RWPE1 (cell line): Measurements from ENCODE around the gene PIPOX.

Source experiments
- CTCF ChIA-PET: fragments of 350-600 bp; sonication (Branson Sonifier 250); formaldehyde crosslinking; extraction: SDS; loops from one replicate; lab custom pipeline; 2021; lab: Yijun Ruan, JAX
- POLR2A ChIA-PET: fragments of 400-600 bp; formaldehyde crosslinking; extraction: SDS; loops from one replicate; lab custom pipeline; 2020; ENCODE audit warnings: antibody characterized with exemption; ENCODE audit not compliant: low non-redundant PET; lab: Yijun Ruan, JAX
- DNase-seq: peaks from one replicate; pipeline ENCODE4 v3.0.0; 2012; ENCODE audit warnings: low spot score
- H3K27ac ChIP-seq: fragments of 450-650 bp; 2 replicates; pipeline ENCODE4 v1.5.1; 2017
- TF ChIP-seq, protein P1 (sequence below): fragments of 450-650 bp; conservative IDR thresholded peaks from 2 replicates; pipeline ENCODE4 v1.5.1; 2017; ENCODE audit warnings: low read depth, mild to moderate bottlenecking

PIPOX gene

DNA sequence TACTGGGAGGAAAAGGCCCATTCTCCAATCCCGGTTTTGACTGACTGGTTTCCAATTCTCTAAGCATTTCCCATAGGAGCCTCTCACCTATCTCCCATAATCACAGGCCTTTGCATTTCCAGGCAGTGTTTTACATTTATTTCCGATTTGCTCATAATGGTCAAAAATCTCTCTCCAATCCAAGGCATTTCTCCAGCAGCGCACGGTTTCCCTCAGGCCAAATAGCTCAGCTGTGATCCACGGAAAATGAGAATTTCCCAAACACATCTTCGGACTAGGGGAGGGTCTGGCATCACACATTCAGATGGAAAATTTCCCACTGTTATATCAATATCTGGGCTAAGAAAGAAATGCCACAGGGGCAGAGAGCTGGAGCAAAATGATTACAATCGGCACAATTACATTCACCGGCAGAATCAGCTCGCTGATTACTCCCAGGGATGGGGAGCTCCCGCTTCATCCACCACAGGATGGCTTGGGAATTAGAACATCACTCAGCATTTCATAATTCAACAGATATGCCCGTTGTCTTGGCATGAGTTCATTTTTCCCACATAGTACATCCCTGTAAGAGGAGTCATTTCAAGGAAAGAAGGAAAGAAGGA lies 6.7 kb downstream of the PIPOX start:
- TF ChIP-seq, protein P1, sequence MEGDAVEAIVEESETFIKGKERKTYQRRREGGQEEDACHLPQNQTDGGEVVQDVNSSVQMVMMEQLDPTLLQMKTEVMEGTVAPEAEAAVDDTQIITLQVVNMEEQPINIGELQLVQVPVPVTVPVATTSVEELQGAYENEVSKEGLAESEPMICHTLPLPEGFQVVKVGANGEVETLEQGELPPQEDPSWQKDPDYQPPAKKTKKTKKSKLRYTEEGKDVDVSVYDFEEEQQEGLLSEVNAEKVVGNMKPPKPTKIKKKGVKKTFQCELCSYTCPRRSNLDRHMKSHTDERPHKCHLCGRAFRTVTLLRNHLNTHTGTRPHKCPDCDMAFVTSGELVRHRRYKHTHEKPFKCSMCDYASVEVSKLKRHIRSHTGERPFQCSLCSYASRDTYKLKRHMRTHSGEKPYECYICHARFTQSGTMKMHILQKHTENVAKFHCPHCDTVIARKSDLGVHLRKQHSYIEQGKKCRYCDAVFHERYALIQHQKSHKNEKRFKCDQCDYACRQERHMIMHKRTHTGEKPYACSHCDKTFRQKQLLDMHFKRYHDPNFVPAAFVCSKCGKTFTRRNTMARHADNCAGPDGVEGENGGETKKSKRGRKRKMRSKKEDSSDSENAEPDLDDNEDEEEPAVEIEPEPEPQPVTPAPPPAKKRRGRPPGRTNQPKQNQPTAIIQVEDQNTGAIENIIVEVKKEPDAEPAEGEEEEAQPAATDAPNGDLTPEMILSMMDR: no peak
- ChIA-PET CTCF (interaction anchor here (0.7 kb wide), 1 partner anchor 1055 kb away, joined by 3 read pairs; no protein-coding TSS in a partner anchor), POLR2A (no interaction called here)
- DNase-seq: no peak
- no peak overlapping the region for H3K27ac ChIP-seq

DNA sequence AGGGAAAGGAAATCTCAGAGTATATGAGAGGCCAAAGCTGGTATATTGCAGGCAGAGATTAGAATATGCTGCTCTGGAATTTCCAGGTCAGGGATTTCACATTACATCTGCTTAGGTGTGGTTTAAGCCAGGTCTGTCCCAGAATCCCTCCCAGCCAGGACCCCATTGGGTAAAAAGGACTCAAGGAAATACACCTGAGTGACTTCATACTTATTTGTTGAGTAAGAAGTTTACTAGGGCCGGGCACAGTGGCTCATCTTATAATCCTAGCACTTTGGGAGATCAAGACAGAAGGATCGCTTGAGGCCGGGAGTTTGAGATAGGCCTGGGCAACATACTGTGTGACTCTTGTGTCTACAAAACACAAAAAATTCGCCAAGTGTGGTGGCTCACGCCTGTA lies 7.2 kb downstream of the PIPOX start:
- CTCF ChIA-PET: interaction anchor here (0.7 kb wide), 1 partner anchor 1054 kb away, joined by 3 read pairs; no protein-coding TSS in a partner anchor
- H3K27ac ChIP-seq: no peak overlapping the region
- POLR2A ChIA-PET: no interaction called here
- TF ChIP-seq, protein P1: no peak
- no peak for DNase-seq

DNA sequence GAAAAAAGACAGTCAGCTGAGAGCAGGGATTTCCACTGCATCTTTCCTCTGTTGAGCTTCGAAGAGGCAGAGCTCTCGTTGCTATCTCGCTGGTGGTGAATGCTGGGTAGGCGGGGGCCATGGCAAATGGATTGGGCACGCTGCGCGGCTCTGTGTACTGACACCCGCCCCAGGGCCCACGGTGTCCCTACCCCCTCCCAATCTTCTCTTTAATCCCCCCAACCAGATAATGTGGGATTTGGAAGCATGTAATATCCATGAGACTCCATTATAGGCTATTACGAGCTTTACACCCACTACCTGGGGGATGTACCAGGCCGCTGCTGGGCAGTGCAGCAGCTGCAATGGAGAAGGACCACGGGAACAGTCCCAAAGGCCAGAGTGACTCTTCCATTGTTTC lies 8.3 kb downstream of the PIPOX start:
- CTCF ChIA-PET: no interaction called here
- POLR2A ChIA-PET: no interaction called here
- DNase-seq: no peak
- no peak overlapping the region for H3K27ac ChIP-seq
- TF ChIP-seq, protein P1: no peak

DNA sequence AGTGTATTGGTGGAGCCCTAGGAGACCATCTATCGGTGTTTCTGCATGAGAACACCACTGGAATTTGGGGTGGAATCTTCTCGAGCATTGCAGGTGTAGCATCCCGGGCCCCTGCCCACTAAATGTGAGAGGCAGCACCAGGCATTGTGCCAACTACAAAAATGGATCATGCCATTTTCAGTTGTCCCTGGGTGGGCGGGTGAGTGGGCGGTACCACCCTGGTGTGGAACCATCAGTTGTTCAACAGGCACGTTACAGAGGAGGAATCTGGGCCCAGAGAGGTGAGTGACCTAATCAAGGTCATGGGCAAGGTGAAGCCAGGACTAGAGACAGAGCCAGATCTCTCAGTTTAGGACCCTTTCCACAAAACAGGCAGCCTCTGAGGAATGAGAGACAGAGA lies 8.8 kb downstream of the PIPOX start:
- ChIA-PET POLR2A (no interaction called here), CTCF (no interaction called here)
- DNase-seq: no peak
- TF ChIP-seq, protein P1: no peak
- no peak overlapping the region for H3K27ac ChIP-seq

DNA sequence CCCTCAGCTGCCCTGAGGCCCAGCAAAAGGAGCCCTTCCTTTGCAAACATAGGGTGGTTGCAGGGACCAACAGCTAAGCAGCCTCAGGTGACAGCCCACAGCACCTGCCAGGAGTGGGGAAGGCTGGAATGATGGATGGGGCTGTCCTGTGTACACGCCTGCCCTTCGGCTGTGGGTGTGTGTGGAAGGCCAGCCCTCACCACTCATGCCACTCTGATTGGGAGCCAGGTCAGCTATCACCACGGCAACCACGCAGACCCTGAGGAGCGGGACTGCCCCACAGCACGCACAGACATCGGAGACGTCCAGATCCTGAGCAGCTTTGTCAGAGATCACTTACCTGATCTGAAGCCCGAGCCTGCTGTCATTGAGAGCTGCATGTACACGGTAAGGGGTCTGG lies 11.9 kb downstream of the PIPOX start:
- no peak for DNase-seq
- TF ChIP-seq, protein P1: no peak
- H3K27ac ChIP-seq: no peak overlapping the region
- CTCF ChIA-PET: no interaction called here
- POLR2A ChIA-PET: no interaction called here

DNA sequence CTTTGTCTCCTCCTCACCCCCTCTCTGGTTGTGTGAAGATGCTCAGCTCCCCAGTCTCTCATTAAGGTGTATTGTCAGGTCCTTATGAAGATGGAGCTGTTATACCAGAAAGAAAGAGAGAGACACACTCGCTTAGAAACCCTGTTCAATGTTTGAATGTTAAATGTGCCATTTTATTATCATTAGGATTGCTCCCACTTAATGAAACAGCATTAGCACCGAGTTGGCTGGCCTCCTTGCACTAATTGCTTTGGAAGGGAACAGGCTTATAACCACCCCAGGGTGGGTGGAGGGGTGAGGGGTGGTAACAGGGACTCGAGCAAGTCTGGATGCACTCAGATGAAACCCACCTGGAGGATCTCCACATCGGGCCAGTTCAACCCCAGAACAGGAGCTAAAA lies 14.4 kb downstream of the PIPOX start:
- ChIA-PET CTCF (no interaction called here), POLR2A (no interaction called here)
- H3K27ac ChIP-seq: no peak overlapping the region
- DNase-seq: no peak
- TF ChIP-seq, protein P1: no peak
